Caco-2 (cell line): ENCODE data around the gene ARHGEF9. TPM values are rescaled to one million over a fixed set of nuclear protein-coding genes. Genes with fewer than 3 reads are reported as not detected.

ENCODE experiments used
- BruUV-seq: library from RNA; stranded (reverse); fragments of 400-500 nt; replicated peaks from 2 replicates; lab custom pipeline; 2021; lab: Mats Ljungman, UMichigan
- CTCF ChIA-PET: fragments of 300-600 bp; sonication (Branson Sonifier 250); formaldehyde crosslinking; loops from one replicate; lab custom pipeline; 2022; ENCODE audit warnings: antibody characterized with exemption; lab: Charles Lee
- POLR2A ChIA-PET: fragments of 300-600 bp; sonication (Branson Sonifier 250); formaldehyde crosslinking; loops from one replicate; lab custom pipeline; 2022; ENCODE audit warnings: antibody characterized with exemption; lab: Charles Lee
- DNase-seq, 2 experiments: peaks; one replicate each; pipeline versions ENCODE4 v3.0.0 to v3.0.0-alpha.2; 2020 to 2022
- H3K27me3 ChIP-seq: replicated peaks from 2 replicates; pipeline ENCODE4 v1.6.0; 2011; ENCODE audit warnings: low read length; ENCODE audit not compliant: control insufficient read depth, insufficient read depth
- H3K36me3 ChIP-seq: 2 replicates; pipeline ENCODE4 v1.5.1; 2011; ENCODE audit warnings: low read length; ENCODE audit not compliant: control insufficient read depth, insufficient read depth
- H3K4me1 ChIP-seq: fragments of 250-450 bp; sonication (Bioruptor Pico); 2 replicates; pipeline ENCODE4 v1.5.1; 2020; ENCODE audit warnings: mild to moderate bottlenecking
- H3K4me3 ChIP-seq: 2 replicates; pipeline ENCODE4 v1.5.1; 2011; ENCODE audit warnings: low read depth, mild to moderate bottlenecking, control low read depth, low read length
- H3K9me3 ChIP-seq: fragments of 250-450 bp; sonication (Bioruptor Pico); 2 replicates; pipeline ENCODE4 v1.5.1; 2020; ENCODE audit warnings: mild to moderate bottlenecking, moderate library complexity
- H3K27ac Mint-ChIP-seq: one replicate; pipeline ENCODE4 v1.8.0; 2022; ENCODE audit warnings: mixed read lengths; ENCODE audit not compliant: unreplicated experiment
- H3K27me3 Mint-ChIP-seq: one replicate; pipeline ENCODE4 v1.8.0; 2022; ENCODE audit warnings: mixed read lengths; ENCODE audit not compliant: insufficient read depth, unreplicated experiment
- H3K36me3 Mint-ChIP-seq: one replicate; pipeline ENCODE4 v1.8.0; 2022; ENCODE audit warnings: mild to moderate bottlenecking, mixed read lengths; ENCODE audit not compliant: insufficient read depth, unreplicated experiment
- H3K4me1 Mint-ChIP-seq: one replicate; pipeline ENCODE4 v1.8.0; 2022; ENCODE audit warnings: low read depth, mixed read lengths; ENCODE audit not compliant: unreplicated experiment
- H3K4me3 Mint-ChIP-seq: one replicate; pipeline ENCODE4 v1.8.0; 2022; ENCODE audit warnings: mild to moderate bottlenecking, moderate library complexity, mixed read lengths; ENCODE audit not compliant: unreplicated experiment
- H3K9me3 Mint-ChIP-seq: one replicate; pipeline ENCODE4 v1.8.0; 2022; ENCODE audit warnings: mixed read lengths; ENCODE audit not compliant: unreplicated experiment
- CTCF ChIP-seq, 2 experiments: fragments of 200-600 bp in 1 of 2; IDR thresholded peaks; 1 replicate in 1 of 2; 2 replicates in 1 of 2; pipeline versions ENCODE4 v1.5.1 to v1.8.0; 2011 to 2022; ENCODE audit warnings: antibody characterized with exemption in 1 of 2, control low read depth in 1 of 2, inconsistent platforms in 1 of 2, low read depth in 1 of 2, low read length in 1 of 2, mild to moderate bottlenecking in 1 of 2, moderate library complexity in 1 of 2; ENCODE audit not compliant: insufficient read depth in 1 of 2, severe bottlenecking in 1 of 2, unreplicated experiment in 1 of 2
- intact Hi-C: fragments of 100-400 bp; cut with micrococcal nuclease; formaldehyde crosslinking; loops from one replicate; pipeline ENCODE4 v1.10.0; 2022; ENCODE audit not compliant: unreplicated experiment
- total RNA-seq: library from RNA; stranded (reverse); gene quantifications from 2 replicates; pipeline ENCODE4 v1.2.3, GENCODE V29; 2022

The ARHGEF9 gene
- total RNA-seq, 1 experiment from 2014 or later, result 9.8 TPM

- Mint-ChIP-seq H3K4me1 (no peaks in the 10 kb centered on the region), H3K4me3 (no peak overlapping the region), H3K36me3 (no peaks in the 10 kb centered on the region), H3K27me3 (no peaks in the 10 kb centered on the region), H3K9me3 (no peaks in the 10 kb centered on the region), H3K27ac (no peak overlapping the region)
- Histone ChIP-seq H3K36me3 (no peaks in the 10 kb centered on the region), H3K4me3 (no peak overlapping the region), H3K9me3 (no peaks in the 10 kb centered on the region), H3K27me3 (no peaks in the 10 kb centered on the region), H3K4me1 (no peaks in the 10 kb centered on the region)
- CTCF ChIA-PET, result no interaction called here
- intact Hi-C loops, result no loop called here
- no peak for TF ChIP-seq CTCF (IDR thresholded peaks at IDR 0.05; ENCODE audit: insufficient read depth in 1 of 2, low read depth in 1 of 2, low read length in 1 of 2, severe bottlenecking in 1 of 2, unreplicated experiment in 1 of 2)
- BruUV-seq, result no TSS peak
- no peak for DNase-seq
- POLR2A ChIA-PET, result no interaction called here
Measured at GRCh38 chrX:63743596-63743995, 41.4 kb downstream of the ARHGEF9 start.

DNA sequence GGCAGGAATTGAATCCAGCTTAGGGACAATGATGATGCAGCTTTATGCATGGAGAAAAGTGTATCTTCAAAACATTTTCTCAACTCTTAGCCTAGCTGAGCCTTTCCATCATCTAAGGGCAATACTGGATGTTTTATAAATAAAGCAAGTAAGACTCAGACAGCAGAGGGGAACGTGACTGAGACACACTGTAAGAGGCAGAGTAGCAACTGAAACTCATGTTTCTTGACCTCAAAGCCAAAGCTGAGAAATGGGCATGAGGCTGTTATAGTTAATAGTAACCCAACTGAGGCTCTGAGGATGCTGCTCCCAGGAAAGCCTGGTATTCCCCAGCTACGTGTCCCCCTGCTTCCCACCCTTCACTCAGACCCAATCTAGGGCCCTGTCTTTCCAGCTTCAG is 44.6 kb downstream of the ARHGEF9 start:
- TF ChIP-seq CTCF (IDR thresholded peaks at IDR 0.05; ENCODE audit: insufficient read depth in 1 of 2, low read depth in 1 of 2, low read length in 1 of 2, severe bottlenecking in 1 of 2, unreplicated experiment in 1 of 2), result no peak
- ChIA-PET CTCF (no interaction called here), POLR2A (no interaction called here)
- no peaks in the 10 kb centered on the region for H3K9me3 Mint-ChIP-seq
- no peaks in the 10 kb centered on the region for H3K36me3 Mint-ChIP-seq
- no peaks in the 10 kb centered on the region for H3K9me3 ChIP-seq
- H3K4me1 ChIP-seq, result no peaks in the 10 kb centered on the region
- no peak for DNase-seq
- no peak overlapping the region for H3K4me3 Mint-ChIP-seq
- H3K36me3 ChIP-seq, result no peaks in the 10 kb centered on the region
- no peaks in the 10 kb centered on the region for H3K27me3 ChIP-seq
- H3K27ac Mint-ChIP-seq, result no peak overlapping the region
- BruUV-seq, result no TSS peak
- H3K27me3 Mint-ChIP-seq, result no peaks in the 10 kb centered on the region
- intact Hi-C loops, result no loop called here
- no peak overlapping the region for H3K4me3 ChIP-seq
- H3K4me1 Mint-ChIP-seq, result no peaks in the 10 kb centered on the region

GRCh38 chrX:63739885-63740284 is 45.1 kb downstream of the ARHGEF9 start:
- no peaks in the 10 kb centered on the region for H3K27me3 Mint-ChIP-seq
- CTCF ChIA-PET, result no interaction called here
- POLR2A ChIA-PET, result no interaction called here
- intact Hi-C loops, result no loop called here
- no peaks in the 10 kb centered on the region for H3K36me3 Mint-ChIP-seq
- H3K4me3 Mint-ChIP-seq, result no peak overlapping the region
- no peak for DNase-seq
- BruUV-seq, result no TSS peak
- Histone ChIP-seq H3K36me3 (no peaks in the 10 kb centered on the region), H3K4me3 (no peak overlapping the region), H3K9me3 (no peaks in the 10 kb centered on the region), H3K4me1 (no peaks in the 10 kb centered on the region), H3K27me3 (no peaks in the 10 kb centered on the region)
- H3K9me3 Mint-ChIP-seq, result no peaks in the 10 kb centered on the region
- H3K4me1 Mint-ChIP-seq, result no peaks in the 10 kb centered on the region
- no peak overlapping the region for H3K27ac Mint-ChIP-seq
- TF ChIP-seq CTCF (IDR thresholded peaks at IDR 0.05; ENCODE audit: insufficient read depth in 1 of 2, low read depth in 1 of 2, low read length in 1 of 2, severe bottlenecking in 1 of 2, unreplicated experiment in 1 of 2), result no peak
